ENCODE measurements around the gene AIG1. TPM values are rescaled to one million over a fixed set of nuclear protein-coding genes. Genes with fewer than 3 reads are reported as not detected.
A peak's percentile ranks its signal among the peaks of the same experiment; 100 is the strongest.
"Not testable (repeated sequence)": the region's sequence is repeated elsewhere in the genome, so short reads cannot be mapped to it uniquely, and the experiment has no call there.

AIG1 gene
- total RNA-seq, 8 experiments from 2014 or later = 21.8 to 73.5 (median 29.5) TPM

DNA sequence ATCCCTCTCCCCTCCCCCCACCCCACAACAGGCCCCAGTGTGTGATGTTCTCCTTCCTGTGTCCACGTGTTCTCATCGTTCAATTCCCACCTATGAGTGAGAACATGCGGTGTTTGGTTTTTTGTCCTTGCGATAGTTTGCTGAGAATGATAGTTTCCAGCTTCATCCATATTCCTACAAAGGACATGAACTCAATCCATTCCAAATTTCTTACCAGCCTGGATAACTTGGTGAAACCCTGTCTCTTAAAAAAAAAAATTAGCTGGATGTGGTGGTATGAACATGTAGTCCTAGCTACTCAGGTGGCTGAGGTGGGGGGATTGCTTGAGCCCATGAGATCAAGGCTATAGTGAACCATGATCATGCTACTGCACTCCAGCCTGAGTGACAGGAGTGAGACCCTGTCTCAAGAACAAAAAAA lies 107.7 kb downstream of the AIG1 start:
- H3K4me1 ChIP-seq (replicated peaks in 1 of 2); in situ Hi-C loops (cut with MboI; ENCODE audit: low pct_unique_long_range_greater_than_20kb in 2 of 9, low sequenced_read_pairs in 9 of 9, unreplicated experiment in 9 of 9); ATAC-seq (replicated peaks in 6 of 8); H3K27ac ChIP-seq; H3K4me3 ChIP-seq: not testable (repeated sequence)
- no CpG with 5 or more reads among the region's 4 CpGs for WGBS, 10 experiments

DNA sequence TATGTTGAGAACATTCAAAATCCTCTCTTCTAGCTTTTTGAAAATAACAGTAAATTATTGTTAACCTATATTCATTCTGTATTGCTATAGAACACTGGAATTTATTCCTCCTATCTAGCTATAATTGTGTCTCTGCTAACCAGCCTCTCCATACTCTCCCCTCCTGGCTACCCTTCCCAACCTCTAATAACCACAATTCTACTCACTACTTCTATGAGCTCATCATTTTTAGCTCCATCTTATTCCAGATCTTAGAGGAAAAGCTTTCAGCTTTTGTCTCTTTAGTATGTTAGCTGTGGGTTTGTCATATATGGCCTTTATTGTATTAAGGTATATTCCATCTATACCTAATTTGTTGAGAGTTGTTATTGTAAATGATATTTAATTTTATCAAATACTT lies 108.8 kb downstream of the AIG1 start:
- no peak overlapping the region for H3K27ac ChIP-seq
- in situ Hi-C loops (cut with MboI; ENCODE audit: low pct_unique_long_range_greater_than_20kb in 2 of 9, low sequenced_read_pairs in 9 of 9, unreplicated experiment in 9 of 9) = no loop called here
- ATAC-seq (replicated peaks in 6 of 8) = no peak
- H3K4me3 ChIP-seq = no peak overlapping the region
- H3K4me1 ChIP-seq (replicated peaks in 1 of 2) = no peaks in the 10 kb centered on the region

DNA sequence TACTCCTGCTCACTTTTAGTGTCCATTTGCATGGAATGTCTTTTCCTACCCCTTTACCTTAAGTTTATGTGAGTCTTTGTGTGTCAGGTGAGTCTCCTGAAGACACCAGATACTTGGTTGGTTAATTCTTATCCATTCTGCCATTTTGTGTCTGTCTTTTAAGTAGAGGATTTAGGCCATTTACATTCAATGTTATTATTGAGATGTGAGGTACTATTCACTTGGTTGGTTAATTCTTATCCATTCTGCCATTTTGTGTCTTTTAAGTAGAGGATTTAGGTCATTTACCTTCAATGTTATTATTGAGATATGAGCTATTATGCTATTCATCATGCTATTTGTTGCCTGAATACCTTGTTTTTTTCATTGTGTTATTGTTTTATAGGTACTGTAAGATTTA lies 113.8 kb downstream of the AIG1 start:
- no peak for ATAC-seq (replicated peaks in 6 of 8)
- Histone ChIP-seq H3K27ac (no peak overlapping the region), H3K4me1 (replicated peaks in 1 of 2) (no peaks in the 10 kb centered on the region), H3K4me3 (no peak overlapping the region)
- in situ Hi-C loops (cut with MboI; ENCODE audit: low pct_unique_long_range_greater_than_20kb in 2 of 9, low sequenced_read_pairs in 9 of 9, unreplicated experiment in 9 of 9) = no loop called here

DNA sequence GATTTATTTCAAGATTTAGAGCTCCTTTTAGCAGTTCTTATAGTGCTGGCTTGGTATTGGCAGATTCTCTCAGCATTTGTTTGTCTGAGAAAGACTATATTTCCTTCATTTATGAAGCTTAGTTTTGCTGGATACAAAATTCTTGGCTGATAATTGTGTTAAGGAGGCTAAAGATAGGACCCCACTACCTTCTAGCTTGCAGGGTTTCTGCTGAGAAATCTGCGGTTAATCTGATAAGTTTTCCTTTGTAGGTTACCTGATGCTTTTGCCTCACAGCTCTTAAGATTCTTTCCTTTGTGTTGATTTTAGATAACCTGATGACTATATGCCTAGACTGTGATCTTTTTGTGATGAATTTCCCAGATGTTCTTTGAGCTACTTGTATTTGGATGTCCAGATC lies 114.3 kb downstream of the AIG1 start:
- WGBS, 10 experiments = 78 to 100% (median 100%) methylated on average over 1 of the region's 1 CpG; no CpG with 5 or more reads in 2 of the 10 experiments
- H3K27ac ChIP-seq = no peak overlapping the region
- no peak for ATAC-seq (replicated peaks in 6 of 8)
- in situ Hi-C loops (cut with MboI; ENCODE audit: low pct_unique_long_range_greater_than_20kb in 2 of 9, low sequenced_read_pairs in 9 of 9, unreplicated experiment in 9 of 9) = no loop called here
- H3K4me3 ChIP-seq = no peak overlapping the region
- H3K4me1 ChIP-seq (replicated peaks in 1 of 2) = peaks cover 0 to 2% of the 10 kb centered on the region in 2 donors

DNA sequence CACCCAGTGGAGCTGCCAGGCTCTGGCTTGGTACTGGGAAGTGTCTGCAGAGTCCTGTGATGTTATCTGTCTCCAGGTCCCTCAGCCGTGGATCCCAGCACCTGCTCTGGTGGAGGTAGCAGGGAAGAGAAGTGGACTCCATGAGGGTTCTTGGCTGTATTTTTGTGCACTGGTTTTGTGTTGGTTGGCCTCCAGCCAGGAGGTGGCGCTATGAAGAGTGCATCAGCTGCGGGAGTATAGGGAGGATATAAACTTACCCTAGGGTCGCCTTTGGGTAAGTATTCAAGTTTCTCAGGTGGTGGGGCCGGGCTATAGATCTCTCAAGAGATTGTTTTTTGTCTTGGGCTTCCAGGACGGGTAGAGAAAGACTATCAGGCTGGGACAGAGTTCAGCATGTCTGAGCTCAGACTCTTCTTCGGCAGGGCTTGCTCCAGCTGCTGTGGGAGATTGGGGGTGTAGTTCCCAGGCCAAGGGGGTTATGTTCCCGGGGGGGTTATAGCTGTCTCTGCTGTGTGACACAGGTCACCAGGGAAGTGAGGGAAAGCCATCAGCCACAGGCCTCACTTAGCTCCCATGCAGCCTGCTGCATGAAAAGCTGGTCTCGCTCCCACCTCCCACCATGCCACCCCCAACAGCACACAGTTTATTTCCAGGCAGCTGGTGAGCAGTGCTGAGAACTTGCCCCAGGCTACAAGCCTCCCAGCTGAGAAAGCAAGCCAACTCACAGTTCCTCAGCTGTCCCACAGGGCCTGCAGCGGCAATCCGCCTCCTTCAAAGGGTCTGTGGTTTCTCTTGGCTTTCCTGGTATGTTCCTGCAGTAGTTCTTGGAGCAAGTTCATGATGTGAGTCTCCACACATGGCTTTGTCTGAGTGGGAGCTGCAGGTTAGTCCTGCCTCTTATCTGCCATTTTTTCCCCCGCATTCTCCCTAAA lies 115.7 kb downstream of the AIG1 start:
- in situ Hi-C loops (cut with MboI; ENCODE audit: low pct_unique_long_range_greater_than_20kb in 2 of 9, low sequenced_read_pairs in 9 of 9, unreplicated experiment in 9 of 9) = no loop called here
- H3K27ac ChIP-seq = no peak overlapping the region
- H3K4me3 ChIP-seq = no peak overlapping the region
- WGBS, 10 experiments = 64 to 100% (median 91%) methylated on average over 1 to 8 of the region's 12 CpGs
- ATAC-seq (replicated peaks in 6 of 8) = peak in 3 of 8 experiments; percentile 45 to 78 (median 72)
- H3K4me1 ChIP-seq (replicated peaks in 1 of 2) = peaks cover 0 to 15% of the 10 kb centered on the region in 2 donors

DNA sequence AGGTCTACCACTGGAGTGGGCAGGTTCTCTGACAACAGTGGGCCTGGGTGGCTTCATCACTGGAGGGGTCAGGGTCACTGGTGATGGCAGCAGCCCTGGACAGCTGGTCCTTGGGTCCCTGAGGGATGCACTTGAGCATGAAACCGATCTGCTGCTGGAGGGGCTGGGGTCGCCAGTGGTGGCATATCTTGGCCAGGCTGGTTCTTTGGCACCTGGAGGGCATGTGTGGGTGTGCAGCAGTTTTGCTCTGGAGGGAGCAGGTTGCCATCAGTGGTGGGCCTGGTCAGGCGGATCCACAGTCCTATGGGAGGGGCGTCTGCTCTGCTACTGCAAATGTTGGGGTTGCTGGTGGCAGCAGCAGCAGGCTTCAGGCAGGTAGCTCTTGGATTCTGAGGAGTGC lies 117.0 kb downstream of the AIG1 start:
- in situ Hi-C loops (cut with MboI; ENCODE audit: low pct_unique_long_range_greater_than_20kb in 2 of 9, low sequenced_read_pairs in 9 of 9, unreplicated experiment in 9 of 9) = no loop called here
- 80 to 100% methylated on average over 1 to 2 of the region's 4 CpGs; no CpG with 5 or more reads in 8 of the 10 experiments for WGBS, 10 experiments
- no peak for ATAC-seq (replicated peaks in 6 of 8)

DNA sequence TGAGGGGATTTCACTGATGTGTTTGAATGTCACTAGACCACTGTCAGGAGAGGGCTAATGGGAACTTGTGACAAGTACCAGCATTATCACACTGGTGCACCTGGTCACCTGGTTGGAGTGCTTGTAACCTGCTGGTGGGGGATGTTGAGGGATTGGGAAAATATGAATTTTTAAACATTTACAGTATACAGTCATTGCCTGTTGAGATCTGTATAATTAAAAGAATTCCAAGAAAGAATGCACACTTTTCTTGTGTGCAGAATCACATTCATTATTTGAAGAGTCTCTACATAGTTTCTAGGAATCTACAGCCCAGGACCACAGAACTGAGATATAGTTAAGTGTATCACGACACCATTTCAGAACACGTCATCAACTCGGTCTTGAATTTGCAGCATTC lies 118.4 kb downstream of the AIG1 start:
- in situ Hi-C loops (cut with MboI; ENCODE audit: low pct_unique_long_range_greater_than_20kb in 2 of 9, low sequenced_read_pairs in 9 of 9, unreplicated experiment in 9 of 9) = no loop called here
- ATAC-seq (replicated peaks in 6 of 8) = no peak
- Histone ChIP-seq H3K4me3 (no peak overlapping the region), H3K4me1 (replicated peaks in 1 of 2) (peaks cover 0 to 15% of the 10 kb centered on the region in 2 donors), H3K27ac (no peak overlapping the region)
- 68 to 100% (median 94%) methylated on average over 2 to 3 of the region's 3 CpGs; no CpG with 5 or more reads in 1 of the 10 experiments for WGBS, 10 experiments

More for the DNA sequence above, 117.0 kb downstream of the AIG1 start:
- Histone ChIP-seq H3K27ac (no peak overlapping the region), H3K4me1 (replicated peaks in 1 of 2) (peaks cover 0 to 15% of the 10 kb centered on the region in 2 donors), H3K4me3 (no peak overlapping the region)

DNA sequence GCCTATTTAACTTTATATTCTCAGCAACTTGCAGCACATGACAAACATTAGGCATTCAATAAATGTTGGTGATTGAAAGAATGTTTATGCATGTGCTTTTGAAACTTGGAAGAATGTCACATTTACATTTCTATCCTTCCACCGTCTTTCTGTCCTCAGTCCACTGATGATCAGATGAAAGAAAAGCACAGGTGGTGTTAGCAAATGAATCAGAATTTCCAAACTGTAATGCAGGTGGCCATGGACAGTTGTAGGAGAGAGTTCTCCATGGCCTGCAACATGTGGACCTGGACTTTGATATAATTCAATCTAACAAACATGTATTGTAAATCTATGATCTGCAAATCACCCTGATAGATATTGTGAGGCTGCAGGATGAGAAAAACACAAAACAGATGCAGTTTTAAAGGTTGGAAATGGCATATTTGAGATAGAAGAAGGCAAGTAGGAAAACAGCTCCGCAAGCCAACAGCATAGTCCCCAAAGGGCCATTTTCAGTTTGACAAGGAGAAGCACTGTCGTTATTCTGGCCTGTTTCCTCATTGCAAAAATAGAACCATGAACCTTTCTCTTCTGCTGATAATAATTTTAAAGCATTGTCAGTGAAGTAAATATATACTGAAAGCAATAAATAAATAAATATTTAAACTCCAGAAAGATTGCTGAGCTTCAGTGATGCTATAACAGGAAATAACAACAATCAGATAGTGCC lies 119.4 kb downstream of the AIG1 start:
- Histone ChIP-seq H3K4me1 (replicated peaks in 1 of 2) (peaks cover 0 to 15% of the 10 kb centered on the region in 2 donors), H3K4me3 (no peak overlapping the region), H3K27ac (no peak overlapping the region)
- 62 to 100% (median 73%) methylated on average over 1 to 3 of the region's 3 CpGs for WGBS, 10 experiments
- ATAC-seq (replicated peaks in 6 of 8) = no peak
- in situ Hi-C loops (cut with MboI; ENCODE audit: low pct_unique_long_range_greater_than_20kb in 2 of 9, low sequenced_read_pairs in 9 of 9, unreplicated experiment in 9 of 9) = no loop called here

DNA sequence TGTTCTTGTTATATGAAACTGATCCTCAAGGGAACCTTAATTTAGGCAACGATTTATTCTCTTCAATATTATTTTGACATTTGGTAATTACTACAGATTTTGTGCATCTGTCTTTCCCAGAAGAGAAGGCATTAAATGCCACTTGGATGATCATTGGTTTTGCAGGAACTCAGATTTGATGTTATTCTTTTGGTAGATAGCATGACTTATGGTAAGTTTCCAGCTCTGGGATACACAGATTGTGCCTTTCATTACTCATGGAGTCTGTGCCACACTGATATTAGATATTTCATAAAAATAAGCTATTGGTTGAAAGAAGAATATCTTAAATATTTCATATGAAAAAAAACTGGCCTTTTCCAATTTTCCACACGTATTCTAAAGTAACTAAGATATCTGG lies 120.1 kb downstream of the AIG1 start:
- Histone ChIP-seq H3K27ac (no peak overlapping the region), H3K4me1 (replicated peaks in 1 of 2) (peaks cover 0 to 15% of the 10 kb centered on the region in 2 donors), H3K4me3 (no peak overlapping the region)
- WGBS, 10 experiments = 0 to 100% (median 69%) methylated on average over 1 to 2 of the region's 2 CpGs
- peak in 2 of 8 experiments; percentile 15 to 39 for ATAC-seq (replicated peaks in 6 of 8)
- in situ Hi-C loops (cut with MboI; ENCODE audit: low pct_unique_long_range_greater_than_20kb in 2 of 9, low sequenced_read_pairs in 9 of 9, unreplicated experiment in 9 of 9) = no loop called here

DNA sequence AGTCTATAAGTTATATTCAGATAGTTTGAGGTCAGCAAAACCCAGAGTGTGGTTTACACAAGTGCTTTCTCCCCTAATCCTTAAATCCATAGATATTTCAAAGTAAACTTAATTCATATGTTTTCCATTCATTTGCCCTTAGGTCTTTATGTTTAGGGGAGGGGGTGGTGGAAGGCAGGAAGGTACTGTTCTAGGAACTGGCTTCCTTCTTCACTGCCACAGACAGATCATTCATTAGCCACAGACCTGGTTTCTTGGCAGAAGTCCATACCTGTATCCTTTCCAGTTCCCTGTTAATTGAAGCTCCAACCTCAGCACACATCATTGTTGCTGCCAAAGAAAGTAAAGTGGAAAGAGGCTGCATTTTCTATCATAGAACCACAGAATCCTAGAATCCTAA lies 123.0 kb downstream of the AIG1 start:
- no peak for ATAC-seq (replicated peaks in 6 of 8)
- in situ Hi-C loops (cut with MboI; ENCODE audit: low pct_unique_long_range_greater_than_20kb in 2 of 9, low sequenced_read_pairs in 9 of 9, unreplicated experiment in 9 of 9) = no loop called here
- Histone ChIP-seq H3K27ac (no peak overlapping the region), H3K4me3 (no peak overlapping the region), H3K4me1 (replicated peaks in 1 of 2) (peaks cover 0 to 15% of the 10 kb centered on the region in 2 donors)

DNA sequence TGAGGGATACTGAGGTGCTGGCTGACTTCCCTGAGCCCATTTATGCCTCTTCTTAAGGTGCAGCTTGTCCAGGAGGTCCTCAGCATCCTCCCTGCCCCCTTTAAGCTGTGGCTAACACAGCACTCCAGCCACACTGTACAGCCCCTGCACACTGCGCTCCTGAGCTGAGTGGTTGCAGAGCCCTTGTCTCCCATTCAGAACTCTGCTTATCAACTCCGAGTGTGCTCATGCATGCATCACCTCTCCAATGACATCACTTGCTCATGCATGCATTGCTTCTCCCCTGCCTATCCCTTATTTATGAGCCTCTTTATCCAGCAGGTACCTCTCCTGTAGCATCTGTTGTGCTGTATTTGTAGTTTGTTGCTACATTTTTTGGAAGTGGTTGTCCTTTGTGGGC lies 124.6 kb downstream of the AIG1 start:
- Histone ChIP-seq H3K4me1 (replicated peaks in 1 of 2) (peaks cover 0 to 9% of the 10 kb centered on the region in 2 donors), H3K27ac (no peak overlapping the region), H3K4me3 (no peak overlapping the region)
- WGBS, 10 experiments = 79 to 100% (median 90%) methylated on average over 1 to 2 of the region's 2 CpGs; no CpG with 5 or more reads in 6 of the 10 experiments
- ATAC-seq (replicated peaks in 6 of 8) = peak in 3 of 8 experiments; percentile 36 to 86 (median 70)
- in situ Hi-C loops (cut with MboI; ENCODE audit: low pct_unique_long_range_greater_than_20kb in 2 of 9, low sequenced_read_pairs in 9 of 9, unreplicated experiment in 9 of 9) = no loop called here

DNA sequence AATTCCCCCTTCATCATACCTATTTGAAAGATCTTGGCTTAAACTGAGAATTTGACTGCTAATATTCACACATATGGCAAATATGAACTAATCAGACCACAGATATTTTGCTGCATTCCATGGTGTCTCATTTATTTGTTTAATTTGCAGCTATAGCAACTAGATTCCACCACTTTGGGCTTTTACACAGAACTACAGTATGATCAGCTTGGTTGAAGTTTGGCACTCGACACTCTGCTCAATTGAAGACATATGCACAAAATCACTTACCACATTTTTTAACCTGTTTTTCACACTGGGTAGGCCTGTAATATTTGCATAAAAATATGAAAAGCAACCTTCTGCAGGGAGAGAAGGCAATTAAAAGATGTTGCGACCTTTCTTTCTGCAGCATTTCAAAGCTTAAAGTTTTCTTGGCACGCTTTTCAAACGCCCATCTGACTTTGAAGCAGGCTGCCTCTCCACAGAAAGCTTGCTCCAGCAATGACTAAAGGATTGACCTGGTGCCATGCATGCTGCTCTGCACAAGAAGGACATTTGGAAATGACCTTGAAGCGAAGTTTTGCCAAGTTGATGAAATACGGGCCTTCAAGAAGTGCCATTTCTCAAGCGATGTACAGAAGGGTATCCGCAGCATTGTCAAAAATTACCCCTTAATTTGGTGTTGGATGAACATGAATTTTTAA lies 126.7 kb downstream of the AIG1 start:
- ATAC-seq (replicated peaks in 6 of 8) = peak in 3 of 8 experiments; percentile 61 to 78 (median 78)
- H3K27ac ChIP-seq = no peak overlapping the region
- no peak overlapping the region for H3K4me3 ChIP-seq
- no peaks in the 10 kb centered on the region for H3K4me1 ChIP-seq (replicated peaks in 1 of 2)
- 13 to 95% (median 88%) methylated on average over 2 to 8 of the region's 8 CpGs; no CpG with 5 or more reads in 1 of the 10 experiments for WGBS, 10 experiments
- in situ Hi-C loops (cut with MboI; ENCODE audit: low pct_unique_long_range_greater_than_20kb in 2 of 9, low sequenced_read_pairs in 9 of 9, unreplicated experiment in 9 of 9) = no loop called here

DNA sequence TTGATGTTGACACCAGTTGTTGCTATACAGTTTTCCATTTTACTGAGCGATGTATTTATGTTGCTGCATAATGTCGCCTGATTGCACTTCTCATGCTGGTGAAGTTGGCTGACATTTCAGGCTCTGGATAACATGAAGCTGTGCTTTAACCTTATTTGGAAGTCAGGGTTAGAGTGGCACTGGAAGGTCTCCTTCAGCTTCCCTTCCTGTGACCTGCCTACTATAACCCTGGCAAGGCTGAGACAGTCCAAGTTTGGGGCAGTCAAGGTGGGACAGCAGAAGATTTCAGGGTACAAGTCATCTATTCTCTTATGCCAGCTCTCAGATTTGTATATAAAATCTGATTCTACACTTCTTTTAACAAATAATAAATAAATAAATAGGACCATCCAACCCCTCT lies 127.6 kb downstream of the AIG1 start:
- 80 to 100% (median 95%) methylated on average over 1 to 2 of the region's 2 CpGs; no CpG with 5 or more reads in 5 of the 10 experiments for WGBS, 10 experiments
- in situ Hi-C loops (cut with MboI; ENCODE audit: low pct_unique_long_range_greater_than_20kb in 2 of 9, low sequenced_read_pairs in 9 of 9, unreplicated experiment in 9 of 9) = no loop called here
- Histone ChIP-seq H3K4me3 (no peak overlapping the region), H3K27ac (no peak overlapping the region), H3K4me1 (replicated peaks in 1 of 2) (no peaks in the 10 kb centered on the region)
- no peak for ATAC-seq (replicated peaks in 6 of 8)

Data from motor neuron (in vitro differentiated cells).